Measurements from ENCODE around the gene SSR1. TPM values are rescaled to one million over a fixed set of nuclear protein-coding genes. Genes with fewer than 3 reads are reported as not detected.
A peak's percentile ranks its signal among the peaks of the same experiment; 100 is the strongest.

The SSR1 gene
- total RNA-seq, 1 experiment from 2014 or later = 119 TPM

DNA sequence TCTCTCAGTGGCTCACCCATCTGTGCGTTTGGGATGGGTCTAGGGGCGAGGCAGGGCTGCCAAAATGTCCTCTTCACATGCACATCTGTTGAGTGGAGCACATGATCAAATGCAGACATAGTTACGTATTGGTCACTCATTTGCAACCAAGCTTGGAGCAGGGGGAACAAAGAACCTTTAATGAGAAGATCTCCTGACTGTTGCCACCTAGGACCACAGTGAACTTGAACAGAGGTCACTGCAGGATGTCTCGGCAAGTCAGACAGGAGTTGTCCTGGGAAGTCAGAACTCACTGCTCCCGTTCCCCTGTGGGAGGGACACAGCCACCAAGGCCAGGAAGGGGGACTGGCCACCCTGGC is 73.4 kb downstream of the SSR1 start:
- no peak for DNase-seq (ENCODE audit: low read depth)

DNA sequence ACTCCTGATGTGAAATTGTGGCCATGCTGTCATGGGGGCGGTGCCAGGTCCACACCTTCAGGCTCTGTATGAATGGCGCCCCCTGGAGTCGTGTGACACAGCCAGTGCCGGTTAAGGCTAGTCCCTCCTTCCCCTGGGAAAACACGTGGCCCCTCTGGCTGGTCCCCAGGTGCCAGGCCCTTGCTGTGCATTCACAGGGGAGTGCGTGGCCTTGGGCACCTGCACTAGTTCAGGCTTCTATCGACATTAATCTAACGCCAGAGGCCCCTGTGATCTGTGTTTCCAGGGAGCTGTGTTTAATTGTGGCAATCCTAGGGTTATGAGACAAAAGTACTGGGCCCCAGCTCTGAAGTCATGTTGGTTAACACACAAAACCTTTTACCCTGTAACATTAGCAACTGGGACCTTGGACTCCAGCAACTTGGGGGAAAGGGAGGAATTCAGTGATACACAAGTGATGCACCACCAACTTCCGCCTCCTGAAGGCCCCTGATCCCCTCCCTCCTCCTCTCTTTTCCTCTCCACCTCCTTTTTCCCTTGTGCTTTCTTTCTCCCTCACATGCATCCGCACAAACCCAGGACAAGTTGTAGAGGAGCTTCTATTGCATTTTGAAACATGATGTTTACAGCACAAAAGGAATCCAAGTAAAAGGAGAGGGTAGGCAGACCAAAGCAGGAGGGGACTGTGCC is 74.0 kb downstream of the SSR1 start:
- DNase-seq (ENCODE audit: low read depth) = peak; percentile 58

DNA sequence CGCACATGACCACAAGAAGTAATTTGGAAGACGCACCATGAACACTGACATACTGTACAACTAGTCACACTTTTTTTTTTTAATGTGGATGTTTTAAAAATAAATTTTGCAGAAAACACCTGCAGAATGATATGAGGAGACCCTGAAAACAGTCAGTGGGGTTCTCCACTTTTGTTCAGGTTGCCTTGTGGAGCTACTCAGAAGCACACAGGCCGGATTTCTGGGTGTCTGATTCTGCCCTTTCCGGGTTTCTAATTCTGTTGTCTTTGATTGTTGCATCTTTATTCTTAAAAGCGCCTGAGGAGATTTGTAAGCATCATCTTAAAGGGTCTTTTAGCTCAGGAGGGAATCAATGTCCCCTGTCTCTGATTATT is 74.5 kb downstream of the SSR1 start:
- no peak for DNase-seq (ENCODE audit: low read depth)

DNA sequence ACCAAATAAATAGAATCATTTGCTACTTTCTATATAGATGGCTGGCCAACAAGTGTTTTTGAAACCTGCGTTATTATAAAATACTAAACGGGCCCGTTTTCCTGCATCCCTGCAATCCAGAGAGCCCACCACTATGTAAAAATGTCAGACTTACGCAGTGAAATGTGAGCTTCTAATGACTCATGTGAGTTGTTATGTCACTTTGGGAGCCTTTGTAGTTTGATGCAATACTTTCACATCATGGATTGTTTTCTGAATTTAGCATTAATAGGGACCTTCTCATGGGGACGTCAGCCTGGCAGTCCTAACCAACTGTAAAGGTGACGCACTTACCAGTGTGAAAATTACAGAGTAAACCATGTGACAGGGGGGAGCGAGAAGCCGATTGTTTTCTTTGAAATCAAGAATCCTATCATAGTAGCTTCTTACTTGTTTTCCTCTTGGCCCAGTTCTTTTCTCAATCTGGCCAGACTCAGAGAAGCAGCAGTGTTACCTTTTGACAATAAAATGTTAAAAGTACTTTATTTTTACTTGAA is 75.3 kb downstream of the SSR1 start:
- DNase-seq (ENCODE audit: low read depth) = no peak

DNA sequence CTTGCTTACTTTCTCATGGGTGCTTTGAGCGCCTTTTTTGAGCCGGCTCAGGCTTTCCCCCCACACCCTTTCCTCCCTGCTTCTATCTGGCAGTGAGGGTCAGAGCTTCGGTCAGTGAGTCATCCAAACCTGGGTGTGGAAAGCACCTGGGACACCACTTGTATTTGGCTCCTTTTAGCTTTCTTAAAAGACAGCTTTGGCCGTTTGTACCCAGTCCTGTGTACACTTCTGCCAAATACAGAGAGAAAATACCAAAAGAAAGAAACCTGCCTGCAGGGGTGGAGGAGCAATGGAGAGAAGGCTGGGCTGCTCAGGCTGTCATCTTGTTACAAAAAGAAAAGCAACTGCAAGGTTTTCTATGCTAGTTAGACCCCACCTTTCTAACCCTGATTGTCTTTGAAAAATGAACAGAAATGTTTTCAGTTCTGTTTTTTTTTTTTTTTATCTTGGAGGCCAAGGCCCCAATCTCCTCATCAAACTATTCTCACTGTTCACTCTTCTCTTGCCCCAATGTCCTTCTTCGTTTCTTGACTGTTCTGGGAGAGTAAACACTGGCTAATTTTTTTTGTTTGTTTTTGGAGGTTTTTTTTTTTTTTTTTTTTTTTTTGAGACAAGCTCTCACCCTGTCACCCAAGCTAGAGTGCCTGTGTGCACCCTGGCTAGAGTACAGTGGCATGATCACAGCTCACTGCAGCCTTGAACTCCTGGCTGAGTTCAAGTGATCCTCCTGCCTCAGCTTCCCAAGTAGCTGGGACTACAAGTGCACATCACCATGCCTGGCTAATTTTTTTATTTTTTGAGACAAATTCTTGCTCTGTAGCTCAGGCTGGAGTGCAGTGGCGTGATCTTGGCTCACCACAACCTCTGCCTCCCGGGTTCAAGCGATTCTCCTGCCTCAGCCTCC is 76.4 kb downstream of the SSR1 start:
- no peak for DNase-seq (ENCODE audit: low read depth)

DNA sequence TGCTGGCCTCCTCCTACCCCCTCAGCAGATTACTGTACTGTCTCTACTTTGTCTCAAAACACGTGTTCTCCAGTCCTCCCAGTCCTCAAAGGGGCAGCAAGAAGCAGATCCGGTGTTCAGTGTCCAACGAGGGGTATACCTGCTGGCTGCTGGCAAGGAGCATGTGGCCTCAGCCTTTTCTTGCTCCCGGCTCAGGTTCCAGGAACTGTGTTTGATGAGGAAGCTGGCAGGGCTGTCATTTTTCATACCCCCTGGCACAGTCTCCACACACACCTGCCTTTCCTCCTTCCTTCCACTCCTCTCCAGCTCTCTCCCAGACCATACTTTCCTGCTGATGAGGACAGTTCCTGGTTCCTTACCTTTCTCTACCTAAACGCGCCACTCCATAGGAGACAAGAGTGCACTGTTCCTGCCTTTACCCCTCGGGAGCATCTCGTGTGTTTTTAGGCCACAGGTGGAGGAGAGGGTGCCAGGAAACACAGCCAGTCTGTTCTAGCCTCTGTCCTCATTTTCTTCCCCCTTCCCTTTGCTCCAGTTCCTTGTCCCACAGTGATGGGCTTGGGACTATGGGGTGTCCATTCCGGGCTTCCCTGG is 77.2 kb downstream of the SSR1 start:
- no peak for DNase-seq (ENCODE audit: low read depth)

DNA sequence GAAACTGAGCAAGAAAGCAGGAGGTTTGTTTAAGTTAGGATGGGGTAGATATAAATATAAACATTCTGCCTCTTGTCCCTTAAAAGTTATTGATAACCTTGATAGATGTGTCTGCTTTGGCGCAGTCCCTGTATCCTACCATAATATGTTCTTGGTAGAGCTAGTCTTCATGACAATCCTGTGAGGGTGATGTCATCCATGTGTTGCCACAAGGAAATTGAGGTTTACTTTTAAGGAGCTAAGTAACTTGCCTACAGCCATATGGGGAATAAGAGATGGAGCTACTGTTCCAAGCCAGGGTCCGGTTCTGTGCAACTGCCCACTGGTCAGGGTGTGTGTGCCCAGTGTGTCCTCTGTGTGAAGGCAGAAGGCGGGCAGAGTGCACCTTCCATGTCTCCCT is 78.5 kb downstream of the SSR1 start:
- DNase-seq (ENCODE audit: low read depth) = no peak

DNA sequence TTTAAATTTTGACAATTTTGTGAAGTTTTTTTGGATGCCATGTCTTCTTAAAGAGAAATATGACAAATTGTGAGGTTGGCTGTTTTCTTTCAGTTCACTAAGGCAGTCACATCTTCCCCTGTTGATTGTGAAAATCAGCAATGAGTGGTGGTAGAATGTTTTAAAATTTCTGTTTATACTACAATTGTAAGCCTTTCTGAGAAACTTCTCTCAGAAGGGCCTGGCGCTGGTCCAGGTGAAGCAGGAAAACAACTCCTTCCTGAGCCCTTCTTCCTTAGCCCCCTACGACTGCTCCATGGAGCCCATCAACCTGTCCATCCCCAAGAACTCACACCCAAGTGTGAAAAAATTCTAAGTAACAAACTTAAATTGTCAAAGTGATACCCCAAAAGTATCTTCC is 80.6 kb downstream of the SSR1 start:
- DNase-seq (ENCODE audit: low read depth) = no peak

DNA sequence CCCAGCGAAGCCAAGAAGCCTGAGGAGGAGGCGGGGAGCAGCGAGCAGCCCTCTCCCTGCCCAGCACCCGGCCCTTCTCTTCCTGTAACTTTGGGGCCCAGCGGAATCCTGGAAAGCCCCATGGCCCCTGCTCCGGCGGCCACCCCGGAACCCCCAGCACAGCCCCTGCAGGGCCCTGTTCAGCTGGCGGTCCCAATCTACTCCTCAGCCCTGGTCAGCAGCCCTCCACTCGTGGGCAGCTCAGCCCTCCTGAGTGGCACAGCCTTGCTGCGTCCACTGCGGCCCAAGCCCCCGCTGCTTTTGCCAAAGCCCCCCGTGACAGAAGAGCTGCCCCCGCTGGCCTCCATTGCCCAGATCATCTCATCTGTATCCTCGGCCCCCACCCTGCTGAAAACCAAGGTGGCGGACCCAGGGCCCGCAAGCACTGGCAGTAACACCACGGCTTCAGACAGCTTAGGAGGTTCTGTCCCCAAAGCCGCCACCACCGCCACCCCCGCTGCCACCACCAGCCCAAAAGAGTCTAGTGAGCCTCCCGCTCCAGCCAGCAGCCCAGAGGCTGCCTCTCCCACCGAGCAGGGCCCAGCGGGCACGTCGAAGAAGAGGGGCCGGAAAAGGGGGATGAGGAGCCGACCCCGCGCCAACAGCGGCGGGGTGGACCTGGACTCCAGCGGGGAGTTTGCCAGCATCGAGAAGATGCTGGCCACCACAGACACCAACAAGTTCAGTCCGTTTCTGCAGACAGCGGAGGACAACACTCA is 81.9 kb downstream of the SSR1 start:
- DNase-seq (ENCODE audit: low read depth) = no peak

DNA sequence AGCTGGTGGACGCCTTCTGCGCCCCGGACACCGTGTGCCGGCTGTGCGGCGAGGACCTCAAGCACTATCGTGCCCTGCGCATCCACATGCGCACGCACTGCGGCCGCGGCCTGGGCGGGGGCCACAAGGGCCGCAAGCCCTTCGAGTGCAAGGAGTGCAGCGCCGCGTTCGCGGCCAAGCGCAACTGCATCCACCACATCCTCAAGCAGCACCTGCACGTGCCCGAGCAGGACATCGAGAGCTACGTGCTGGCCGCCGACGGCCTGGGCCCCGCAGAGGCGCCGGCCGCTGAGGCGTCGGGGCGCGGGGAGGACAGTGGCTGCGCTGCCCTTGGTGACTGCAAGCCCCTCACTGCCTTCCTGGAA is 82.7 kb downstream of the SSR1 start:
- DNase-seq (ENCODE audit: low read depth) = no peak

DNA sequence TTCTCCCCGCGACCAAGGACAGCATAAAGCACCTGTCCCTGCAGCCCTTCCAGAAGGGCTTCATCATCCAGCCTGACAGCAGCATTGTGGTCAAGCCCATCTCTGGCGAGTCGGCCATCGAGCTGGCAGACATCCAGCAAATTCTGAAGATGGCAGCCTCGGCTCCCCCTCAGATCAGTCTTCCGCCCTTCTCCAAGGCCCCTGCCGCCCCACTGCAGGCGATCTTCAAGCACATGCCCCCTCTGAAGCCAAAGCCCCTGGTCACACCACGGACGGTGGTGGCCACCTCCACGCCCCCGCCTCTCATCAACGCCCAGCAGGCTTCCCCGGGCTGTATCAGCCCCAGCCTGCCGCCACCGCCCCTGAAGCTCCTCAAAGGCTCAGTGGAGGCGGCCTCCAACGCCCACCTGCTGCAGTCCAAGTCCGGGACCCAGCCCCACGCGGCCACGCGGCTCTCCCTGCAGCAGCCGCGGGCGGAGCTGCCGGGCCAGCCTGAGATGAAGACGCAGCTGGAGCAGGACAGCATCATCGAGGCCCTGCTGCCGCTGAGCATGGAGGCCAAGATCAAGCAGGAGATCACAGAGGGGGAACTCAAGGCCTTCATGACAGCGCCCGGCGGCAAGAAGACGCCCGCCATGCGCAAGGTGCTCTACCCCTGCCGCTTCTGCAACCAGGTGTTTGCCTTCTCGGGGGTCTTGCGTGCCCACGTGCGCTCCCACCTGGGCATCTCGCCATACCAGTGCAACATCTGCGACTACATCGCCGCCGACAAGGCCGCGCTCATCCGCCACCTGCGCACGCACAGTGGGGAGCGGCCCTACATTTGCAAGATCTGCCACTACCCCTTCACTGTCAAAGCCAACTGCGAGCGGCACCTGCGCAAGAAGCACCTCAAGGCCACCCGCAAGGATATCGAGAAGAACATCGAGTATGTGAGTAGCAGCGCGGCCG is 83.3 kb downstream of the SSR1 start:
- no peak for DNase-seq (ENCODE audit: low read depth)

DNA sequence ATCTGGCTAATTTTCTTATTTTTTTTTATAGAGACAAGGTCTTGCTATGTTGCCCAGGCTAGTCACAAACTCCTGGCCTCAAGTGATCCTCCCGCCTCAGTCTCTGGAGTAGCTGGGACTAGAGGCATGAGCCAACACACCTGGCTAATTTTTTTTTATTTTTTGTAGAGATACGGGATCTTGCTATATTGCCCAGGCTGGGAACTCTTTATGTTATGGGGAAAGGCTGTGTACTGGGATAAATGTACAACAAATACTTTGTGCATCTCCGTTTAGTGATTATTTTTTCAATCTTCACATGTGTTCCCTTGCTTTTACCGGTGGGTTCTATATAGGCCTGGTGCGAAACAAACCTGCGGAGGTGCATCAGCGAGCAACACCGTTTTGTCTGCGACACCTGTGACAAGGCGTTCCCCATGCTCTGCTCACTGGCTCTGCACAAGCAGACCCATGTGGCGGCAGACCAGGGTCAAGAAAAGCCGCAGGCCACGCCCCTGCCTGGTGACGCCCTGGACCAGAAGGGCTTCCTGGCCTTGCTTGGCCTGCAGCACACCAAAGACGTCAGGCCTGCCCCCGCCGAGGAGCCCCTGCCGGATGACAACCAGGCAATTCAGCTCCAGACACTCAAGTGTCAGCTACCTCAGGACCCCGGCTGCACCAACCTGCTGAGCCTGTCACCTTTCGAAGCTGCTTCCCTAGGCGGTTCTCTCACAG is 84.2 kb downstream of the SSR1 start:
- no peak for DNase-seq (ENCODE audit: low read depth)

DNA sequence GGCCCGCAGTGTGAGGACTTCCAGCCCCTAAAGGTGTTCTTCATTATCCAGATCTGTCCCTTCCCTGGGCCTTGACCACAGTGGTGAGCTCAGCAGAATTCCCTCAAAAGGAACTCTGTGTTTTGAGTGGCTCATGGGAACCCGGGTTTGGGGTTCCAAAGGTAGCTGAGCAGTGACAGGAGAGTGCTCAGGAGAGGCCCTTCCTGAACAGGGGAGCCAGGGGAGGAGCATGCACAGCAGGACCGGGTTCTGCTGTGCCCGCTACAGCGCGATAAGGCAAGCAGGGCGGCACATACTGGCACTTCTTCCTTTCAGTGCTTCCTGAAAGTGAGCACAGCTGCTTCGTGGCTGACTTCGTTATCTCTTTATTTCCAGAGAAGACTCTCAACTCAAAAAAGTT is 88.3 kb downstream of the SSR1 start:
- DNase-seq (ENCODE audit: low read depth) = no peak

DNA sequence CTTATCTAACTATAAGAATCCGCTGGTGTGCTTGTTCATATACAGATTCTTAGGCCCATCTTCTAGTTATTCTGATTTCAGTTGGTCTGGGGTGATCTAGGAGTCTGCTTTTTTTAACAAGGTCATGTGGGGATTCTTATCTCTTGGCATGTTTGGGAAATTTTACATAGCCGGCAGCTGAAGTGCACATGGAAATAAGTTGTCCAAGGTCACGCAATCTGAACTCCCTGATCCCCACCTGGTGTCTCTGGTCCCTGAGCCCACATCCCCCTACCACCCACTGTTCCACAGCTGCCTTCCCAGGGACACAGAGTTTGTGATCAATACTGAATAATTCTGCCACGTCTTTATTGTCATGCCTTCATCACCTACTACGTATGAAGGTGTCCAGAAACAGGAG is 90.8 kb downstream of the SSR1 start:
- DNase-seq (ENCODE audit: low read depth) = no peak

DNA sequence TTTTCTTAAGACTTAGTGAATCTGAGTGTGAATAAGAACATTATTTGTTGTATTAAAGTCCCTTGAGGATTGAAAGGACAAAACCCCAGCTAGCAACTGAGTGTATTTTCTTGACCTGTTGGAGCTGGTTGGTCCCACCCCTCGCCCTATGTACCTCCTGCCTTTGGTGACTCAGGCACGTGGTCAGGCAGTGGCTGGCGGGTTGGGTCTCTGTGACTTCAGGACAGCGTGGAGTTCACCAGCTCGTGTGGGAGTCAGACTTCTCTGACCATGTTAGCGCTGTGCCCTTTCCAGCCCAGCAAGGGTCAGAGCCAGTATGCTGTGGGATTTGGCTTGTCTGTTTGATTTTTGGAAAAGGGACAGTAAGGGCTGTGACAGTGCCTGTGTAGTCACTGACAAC is 93.7 kb downstream of the SSR1 start:
- peak; percentile 45 for DNase-seq (ENCODE audit: low read depth)

DNA sequence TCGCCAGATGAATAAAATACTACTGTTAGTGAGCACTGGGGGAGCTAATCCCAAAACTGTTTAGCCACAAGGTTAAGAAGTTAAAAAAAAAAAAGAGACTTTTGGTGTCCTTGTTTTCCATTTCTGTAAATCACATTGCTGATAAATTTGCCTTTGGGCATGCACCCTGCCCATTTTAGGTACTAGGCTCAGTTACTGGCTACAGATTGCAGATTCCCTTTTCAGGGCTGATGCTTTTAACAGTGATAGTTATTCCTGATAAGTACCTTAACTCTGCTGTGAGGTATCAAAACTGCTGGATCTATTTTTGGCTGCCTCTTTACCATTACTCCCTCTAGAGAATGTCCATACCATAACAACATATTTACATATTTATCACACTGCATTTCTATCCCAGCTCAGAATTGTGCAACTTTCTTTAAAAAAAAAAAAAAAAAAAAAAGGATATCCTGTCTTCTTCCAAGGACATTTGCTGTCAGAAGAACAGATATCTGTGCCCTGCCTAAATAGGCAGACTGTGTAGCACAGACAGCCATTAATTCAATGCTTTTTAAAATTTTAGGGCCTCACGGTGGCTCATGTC is 94.5 kb downstream of the SSR1 start:
- DNase-seq (ENCODE audit: low read depth) = no peak

Measured in RPMI7951 (cell line).